ENCODE results near the gene ECT2L.

- no peak for TF ChIP-seq CTCF (conservative IDR thresholded peaks at IDR 0.05)
- TF ChIP-seq EZH2 (IDR thresholded peaks at IDR 0.05; ENCODE audit: low read depth), result no peak
Observed at GRCh38 chr6:138914701-138915100, 118.8 kb downstream of the ECT2L start.

Measured in PC-9 (cell line).